Measurements from ENCODE around the gene DRD2.

DRD2 gene

DNA sequence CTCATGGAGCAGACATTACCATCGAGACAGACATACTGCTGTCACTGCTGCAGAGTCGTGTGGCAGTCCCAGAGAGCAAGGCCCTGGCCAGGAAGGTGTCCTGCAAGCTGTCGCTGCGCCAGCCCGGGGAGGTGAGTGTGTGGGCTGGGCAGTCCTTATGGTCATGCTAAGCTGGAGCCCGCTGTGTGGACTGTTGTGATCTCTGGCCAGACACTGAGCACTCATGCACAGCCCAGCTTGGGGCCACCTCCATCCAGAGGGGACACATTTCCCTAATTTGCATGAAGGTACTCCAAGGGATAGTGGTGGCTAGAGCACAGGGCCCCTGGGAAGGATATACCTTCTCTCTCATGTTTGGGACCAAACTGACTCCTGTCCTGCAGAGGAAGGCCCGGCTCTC, 78.0 kb downstream of the DRD2 start:
- DNase-seq, result no peak

GRCh38 chr11:113396690-113397089, 78.5 kb downstream of the DRD2 start:
- DNase-seq, result no peak

DNA sequence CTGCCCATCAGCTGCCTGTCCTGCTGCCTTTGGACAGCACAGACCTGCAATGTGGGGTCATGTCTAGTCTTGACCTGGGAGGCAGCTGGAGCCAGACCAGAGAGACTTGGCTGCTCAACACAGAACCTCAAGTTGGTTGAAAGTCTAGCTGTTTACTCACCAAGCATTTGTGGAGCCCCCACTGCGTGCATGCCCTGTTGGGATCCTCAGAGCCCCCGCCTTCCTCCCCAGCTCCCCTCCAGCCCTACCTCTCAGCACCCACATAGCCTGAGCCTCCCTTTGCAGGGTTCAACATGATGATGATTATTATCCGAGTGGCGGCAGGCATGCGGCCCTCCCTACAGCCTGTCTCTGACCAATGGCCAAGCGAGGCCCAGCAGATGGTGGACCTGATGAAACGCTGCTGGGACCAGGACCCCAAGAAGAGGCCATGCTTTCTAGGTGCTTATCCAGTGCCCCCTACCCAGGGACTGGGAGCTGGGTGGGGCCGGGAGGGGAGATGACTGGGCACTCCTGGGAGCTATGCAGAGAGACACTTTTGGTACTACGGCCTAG, 79.3 kb downstream of the DRD2 start:
- DNase-seq, result no peak

DNA sequence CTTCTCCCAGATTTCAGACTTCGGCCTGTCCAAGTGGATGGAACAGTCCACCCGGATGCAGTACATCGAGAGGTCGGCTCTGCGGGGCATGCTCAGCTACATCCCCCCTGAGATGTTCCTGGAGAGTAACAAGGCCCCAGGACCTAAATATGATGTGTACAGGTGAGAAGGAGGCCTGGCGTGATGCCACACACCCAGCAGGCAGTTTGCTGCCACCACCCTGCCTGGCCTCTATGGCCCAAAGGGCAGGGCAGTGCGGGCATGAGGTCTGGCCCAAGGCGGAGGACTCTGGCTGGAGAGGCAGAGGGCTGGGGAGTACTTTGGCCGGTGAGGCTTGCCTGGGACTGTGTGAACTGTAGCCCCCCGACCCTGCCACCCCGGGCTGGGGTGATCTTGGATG, 80.3 kb downstream of the DRD2 start:
- DNase-seq, result no peak

DNA sequence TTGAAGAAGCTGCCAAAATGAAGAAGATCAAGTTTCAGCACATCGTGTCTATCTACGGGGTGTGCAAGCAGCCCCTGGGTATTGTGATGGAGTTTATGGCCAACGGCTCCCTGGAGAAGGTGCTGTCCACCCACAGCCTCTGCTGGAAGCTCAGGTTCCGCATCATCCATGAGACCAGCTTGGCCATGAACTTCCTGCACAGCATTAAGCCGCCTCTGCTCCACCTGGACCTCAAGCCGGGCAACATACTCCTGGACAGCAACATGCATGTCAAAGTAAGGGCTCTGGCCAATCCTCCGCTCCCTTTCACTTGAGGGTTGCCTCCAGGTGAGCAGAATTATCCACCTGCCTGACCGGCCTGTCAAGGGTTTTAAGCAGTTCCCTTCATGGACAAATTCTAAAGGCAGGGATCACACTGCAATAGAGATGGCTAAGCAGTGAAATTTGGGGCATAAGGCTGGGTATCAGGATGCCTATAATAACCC, 81.7 kb downstream of the DRD2 start:
- DNase-seq, result no peak

GRCh38 chr11:113392236-113392921, 82.8 kb downstream of the DRD2 start:
- no peak for DNase-seq

- no peak for DNase-seq
Observed at GRCh38 chr11:113389272-113389671, 85.9 kb downstream of the DRD2 start.

DNA sequence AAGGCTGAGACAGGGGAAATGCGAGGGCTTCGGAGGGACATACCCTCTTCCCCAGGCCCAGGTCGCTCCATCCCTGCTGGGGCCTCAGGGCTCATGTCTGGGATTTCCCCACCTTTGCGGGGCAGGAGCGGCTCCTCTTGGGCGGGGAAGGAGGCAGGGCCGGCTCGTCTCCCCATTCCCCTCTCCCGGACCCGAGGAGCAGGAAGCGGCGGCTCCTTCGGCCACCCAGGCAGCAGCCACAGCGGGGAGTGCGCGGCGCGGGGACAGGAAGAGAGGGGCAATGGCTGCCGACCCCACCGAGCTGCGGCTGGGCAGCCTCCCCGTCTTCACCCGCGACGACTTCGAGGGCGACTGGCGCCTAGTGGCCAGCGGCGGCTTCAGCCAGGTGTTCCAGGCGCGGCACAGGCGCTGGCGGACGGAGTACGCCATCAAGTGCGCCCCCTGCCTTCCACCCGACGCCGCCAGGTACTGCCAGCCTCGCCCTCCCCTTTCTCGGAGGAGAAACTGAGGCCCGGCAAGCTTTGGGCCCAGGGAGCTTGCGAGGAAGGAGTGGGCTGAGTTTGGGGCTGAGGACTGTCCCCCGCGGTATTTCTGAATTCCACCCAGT, 87.5 kb downstream of the DRD2 start, which contains the start of gene ANKK1:
TSS of gene ANKK1 (plus strand) at position 175 of the 607 bp plus-strand sequence. CDS start at position 281, 106 bp downstream.
- DNase-seq, result no peak

DNA sequence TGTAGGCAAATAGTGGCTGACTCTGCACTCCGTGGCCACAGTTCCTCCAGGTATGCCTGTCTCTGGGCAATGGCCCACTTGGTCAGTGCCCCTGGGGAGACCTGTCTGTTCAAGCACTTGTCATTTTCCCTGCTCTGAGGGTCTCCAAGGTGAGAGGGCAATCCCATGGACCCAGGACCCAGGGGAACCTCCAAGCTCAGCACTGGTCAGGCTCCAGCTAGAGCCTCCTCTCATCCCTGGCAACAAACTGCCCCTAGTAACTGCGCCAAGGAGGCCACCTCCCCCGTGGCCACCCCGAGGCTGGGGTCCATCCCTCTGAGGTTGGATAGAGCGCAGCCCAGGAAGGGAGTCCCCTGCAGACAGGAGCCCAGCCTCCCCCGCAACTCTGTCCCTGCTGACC, 88.3 kb downstream of the DRD2 start:
- DNase-seq, result no peak

- peak; percentile 46 for DNase-seq
Observed at GRCh38 chr11:113385749-113386148, 89.4 kb downstream of the DRD2 start.

GRCh38 chr11:113384551-113384950, 90.6 kb downstream of the DRD2 start:
- no peak for DNase-seq

GRCh38 chr11:113382121-113382520, 93.1 kb downstream of the DRD2 start:
- DNase-seq, result no peak

- DNase-seq, result no peak
Observed at GRCh38 chr11:113378692-113379091, 96.5 kb downstream of the DRD2 start.

GRCh38 chr11:113377681-113378412, 97.4 kb downstream of the DRD2 start:
- DNase-seq, result no peak

GRCh38 chr11:113376156-113376555, 99.0 kb downstream of the DRD2 start:
- no peak for DNase-seq

- DNase-seq, result no peak
Observed at GRCh38 chr11:113375402-113375801, 99.8 kb downstream of the DRD2 start.

DNA sequence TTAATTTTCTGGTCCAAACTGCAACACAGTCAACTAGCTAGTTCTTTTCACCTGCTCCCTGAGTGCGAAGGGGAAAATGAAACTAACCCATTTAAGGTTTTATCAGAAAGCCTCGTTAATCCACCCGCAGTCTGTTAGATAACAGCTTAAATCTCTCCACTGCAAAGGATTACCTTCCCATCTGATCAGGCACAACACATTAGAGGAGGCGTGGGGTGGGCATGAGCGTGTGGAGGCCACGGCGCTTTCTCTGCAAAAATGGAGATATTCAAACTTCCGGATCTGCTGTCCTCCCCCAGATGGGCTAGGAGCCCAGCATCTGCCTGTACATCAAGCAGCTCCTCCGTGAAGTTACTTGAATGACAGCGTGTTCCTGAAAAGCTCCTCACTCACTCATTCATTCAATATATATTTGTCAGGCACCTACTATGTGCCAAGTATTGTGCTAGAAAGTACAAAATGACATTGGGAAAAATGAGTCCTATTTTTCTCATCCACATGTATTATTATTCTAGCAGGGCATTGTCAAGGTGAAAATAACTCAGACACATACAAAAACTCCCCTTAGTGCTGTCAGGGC, 101.1 kb downstream of the DRD2 start:
- DNase-seq, result no peak

GRCh38 chr11:113373306-113373705, 101.9 kb downstream of the DRD2 start:
- no peak for DNase-seq

DNA sequence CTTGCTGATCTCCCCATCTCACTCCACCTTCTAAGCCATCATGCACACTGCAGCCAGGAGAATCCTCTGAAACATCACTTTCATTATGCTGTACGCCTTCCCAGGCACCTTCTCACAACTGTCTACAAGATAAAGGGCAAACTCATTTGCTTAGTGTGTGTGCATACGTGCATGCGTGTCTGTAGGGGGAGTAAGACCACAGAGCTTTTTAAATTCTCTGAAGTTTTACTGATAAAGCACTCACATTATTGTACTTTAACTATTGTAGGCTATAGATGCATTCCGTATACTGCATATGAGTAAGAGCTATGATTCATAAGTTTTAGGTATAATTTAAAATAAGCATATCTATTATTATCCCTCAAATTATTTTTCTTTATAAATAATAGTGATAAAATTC, 102.9 kb downstream of the DRD2 start:
- no peak for DNase-seq

GRCh38 chr11:113370634-113371033, 104.6 kb downstream of the DRD2 start:
- no peak for DNase-seq

DNA sequence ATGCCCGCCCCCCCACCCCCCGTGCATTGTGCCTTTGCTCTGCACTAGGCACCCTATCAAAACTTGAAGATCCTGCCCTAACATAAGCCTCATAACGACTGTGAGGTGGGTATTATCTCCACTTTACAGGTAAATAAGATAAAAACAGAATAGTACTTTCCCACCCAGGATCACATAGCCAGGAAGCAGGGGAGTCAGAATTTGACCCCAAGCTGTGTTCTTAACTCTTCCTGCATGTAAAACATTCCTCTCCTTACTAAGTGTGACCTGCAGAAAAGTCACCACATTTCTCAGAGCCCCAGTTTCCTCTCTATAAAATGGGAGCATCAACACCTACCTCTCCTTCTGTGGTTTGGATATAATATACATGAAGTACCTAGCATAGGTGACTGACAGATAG, 105.8 kb downstream of the DRD2 start:
- no peak for DNase-seq

- no peak for DNase-seq
Observed at GRCh38 chr11:113365895-113366294, 109.3 kb downstream of the DRD2 start.

DNA sequence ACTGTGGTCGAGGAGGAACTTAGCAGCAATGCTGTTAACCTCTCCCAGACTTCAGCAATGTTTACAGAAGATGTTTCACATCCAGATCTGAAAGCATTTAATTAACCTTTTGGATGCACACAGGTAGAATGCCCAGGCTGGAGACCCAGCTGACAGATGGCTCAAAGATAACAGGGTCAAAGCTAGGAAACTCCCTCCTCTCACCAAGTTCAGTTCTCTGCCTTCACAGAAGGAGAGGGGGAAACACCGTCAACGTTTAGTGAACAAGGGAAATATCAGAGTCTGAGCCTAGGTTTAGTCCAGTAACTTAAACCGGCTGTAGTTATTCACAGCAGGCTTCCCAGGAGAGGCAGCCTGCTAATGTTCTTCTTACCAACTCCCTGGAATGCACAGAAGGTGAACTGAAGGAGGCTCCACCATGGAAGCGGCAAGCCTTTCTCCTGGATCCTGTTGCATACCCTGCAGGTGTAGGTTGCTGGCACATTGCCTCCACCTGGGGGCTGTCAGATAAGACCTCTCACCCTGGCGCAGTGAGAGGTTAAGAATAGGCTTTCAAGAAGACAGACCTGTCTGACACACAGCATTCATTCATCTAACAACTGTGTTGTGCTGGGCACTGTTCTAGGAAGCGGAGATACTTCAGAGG, 111.1 kb downstream of the DRD2 start:
- DNase-seq, result no peak
